GM18870 (cell line): ENCODE results near the gene ZSCAN12.
A peak's percentile ranks its signal among the peaks of the same experiment; 100 is the strongest.
"Not testable (repeated sequence)": the region's sequence is repeated elsewhere in the genome, so short reads cannot be mapped to it uniquely, and the experiment has no call there.

ENCODE experiments used
- ATAC-seq: cut with Tn5 transposase; IDR thresholded peaks from one replicate; pipeline ENCODE4 v1.9.1; 2021; ENCODE audit warnings: moderate library complexity; ENCODE audit not compliant: unreplicated experiment

The ZSCAN12 gene

GRCh38 chr6:28395918-28396317 lies 3.6 kb downstream of the ZSCAN12 start:
- no peak for ATAC-seq

DNA sequence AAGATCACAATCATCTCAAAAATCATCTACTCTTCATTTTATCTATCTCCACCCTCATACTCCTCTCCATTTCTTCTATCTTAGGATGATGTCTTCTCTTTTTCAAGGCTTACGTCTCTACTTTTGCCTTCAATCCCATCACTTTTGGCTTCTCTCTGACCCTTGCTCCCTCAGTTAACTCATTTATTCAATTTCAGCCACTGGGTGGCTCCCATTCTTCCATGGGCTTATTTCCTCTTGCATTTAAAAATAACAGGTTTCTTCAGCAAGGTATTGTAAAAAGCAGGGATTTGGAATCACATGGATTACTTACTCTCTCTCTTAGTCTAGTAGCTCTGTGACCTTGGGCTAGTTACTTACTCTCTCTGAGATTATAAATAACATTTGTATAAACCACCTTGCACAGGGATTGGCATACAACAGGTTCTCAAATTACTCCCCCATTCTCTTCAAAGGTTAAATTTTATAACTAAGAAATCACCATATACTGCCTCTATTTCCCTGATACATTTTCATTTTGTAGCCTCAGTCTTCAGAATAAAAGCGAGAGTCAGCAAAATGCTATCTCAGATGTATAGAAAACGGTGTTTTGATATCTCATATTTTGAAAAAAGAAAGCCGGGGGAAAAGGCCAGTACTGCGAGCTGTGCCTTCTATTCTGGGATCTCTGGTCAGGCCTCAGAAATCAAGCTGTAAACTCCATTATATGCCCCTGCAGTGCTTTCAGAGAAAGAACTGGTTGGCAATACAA lies 5.5 kb downstream of the ZSCAN12 start:
- ATAC-seq: no peak

DNA sequence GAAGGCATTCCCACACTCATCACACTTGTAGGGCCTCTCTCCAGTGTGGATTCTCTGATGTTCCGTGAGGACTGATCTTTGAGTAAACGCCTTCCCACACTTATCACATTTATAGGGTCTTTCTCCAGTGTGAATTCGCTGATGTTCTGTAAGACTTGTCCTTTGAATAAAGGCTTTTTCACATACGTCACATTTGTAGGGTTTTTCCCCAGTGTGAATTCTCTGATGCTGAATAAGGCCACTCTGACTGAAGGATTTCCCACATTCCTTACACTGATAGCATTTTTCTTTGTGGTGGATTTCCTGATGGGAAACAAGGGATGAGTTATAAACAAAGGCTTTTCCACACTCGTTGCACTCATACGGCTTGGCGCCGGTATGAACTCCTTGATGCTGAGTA lies 8.9 kb downstream of the ZSCAN12 start:
- ATAC-seq: no peak

DNA sequence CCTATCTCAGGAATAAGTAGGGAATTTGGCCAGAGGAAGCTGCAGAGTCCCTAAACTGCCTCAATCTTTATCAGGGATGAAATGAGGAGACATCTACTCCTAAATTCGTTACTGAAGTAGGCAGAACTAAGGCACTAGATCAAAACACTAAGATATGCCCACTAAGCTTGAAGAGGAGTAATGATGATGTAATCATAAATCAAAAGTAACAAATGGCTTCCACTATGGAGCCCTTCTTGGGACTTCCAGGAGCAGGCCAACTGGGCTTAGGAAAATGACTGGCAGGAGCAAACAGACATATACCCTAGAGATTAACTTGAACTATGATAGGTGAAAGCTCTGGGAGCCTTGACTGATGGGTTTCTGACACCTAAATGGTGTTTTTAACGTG lies 15.4 kb downstream of the ZSCAN12 start:
- no peak for ATAC-seq

DNA sequence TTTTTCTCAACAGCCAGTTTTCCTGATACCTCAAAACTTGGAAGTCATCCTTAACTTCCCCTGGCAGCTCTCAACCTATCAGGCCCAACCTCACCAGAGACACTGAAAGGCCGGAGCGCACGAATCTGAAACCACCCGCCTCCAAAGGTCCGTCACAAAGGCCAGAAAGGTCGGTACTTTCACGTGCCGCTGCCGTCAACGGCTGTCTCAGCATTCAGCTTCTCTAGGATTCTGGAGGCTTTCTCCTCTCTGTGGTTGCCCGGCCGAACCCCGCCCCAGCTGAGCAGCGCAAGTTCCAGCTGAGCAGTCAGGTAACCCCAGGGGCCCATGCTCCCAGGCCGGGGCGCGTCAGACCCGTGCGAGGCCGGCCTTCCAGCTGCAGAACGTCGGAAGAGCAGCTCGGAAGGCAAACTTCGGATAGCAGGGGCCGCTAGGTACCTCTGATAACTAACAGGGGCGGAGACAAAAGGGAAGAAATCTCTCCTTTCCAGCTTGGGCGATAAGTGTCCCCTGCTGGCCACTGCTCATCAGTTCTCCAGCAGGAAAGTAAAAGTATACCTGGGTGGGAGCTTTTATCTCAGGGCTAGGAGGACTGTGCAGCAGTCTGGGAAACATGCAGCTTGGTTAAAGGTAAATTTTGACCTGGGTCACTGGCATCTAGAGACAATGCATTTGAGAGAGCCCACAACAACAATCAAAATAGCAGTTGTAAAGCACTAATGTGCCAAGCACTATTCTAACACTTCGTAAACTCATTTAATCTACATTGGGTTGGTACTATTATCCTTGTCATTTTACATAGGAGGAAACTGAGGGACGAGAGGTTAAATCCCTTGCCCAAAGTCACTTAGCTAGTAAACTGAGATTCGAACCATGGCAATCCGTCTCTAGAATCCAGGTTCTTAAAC lies 16.1 kb downstream of the ZSCAN12 start:
- ATAC-seq: peak; percentile 82

- no peak for ATAC-seq
Observed at GRCh38 chr6:28380381-28380780, 19.2 kb downstream of the ZSCAN12 start.

DNA sequence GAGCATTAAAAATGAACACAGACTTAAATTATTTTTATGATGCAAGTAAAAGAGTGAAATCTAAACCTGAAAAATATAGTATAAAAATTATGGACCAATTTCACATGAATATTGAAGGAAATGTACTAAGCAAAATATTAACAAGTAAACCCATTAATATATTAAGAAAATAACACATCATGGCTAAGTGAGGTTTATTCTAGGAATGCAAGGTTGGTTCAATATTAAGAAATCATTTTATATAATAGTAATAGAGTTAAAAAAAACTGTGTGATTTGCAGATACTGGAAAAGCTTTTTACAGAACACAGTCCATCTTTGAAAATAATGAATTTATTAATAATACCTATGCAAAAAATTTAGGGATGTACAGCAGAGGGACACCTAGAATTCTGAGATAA lies 20.9 kb downstream of the ZSCAN12 start:
- no peak for ATAC-seq

DNA sequence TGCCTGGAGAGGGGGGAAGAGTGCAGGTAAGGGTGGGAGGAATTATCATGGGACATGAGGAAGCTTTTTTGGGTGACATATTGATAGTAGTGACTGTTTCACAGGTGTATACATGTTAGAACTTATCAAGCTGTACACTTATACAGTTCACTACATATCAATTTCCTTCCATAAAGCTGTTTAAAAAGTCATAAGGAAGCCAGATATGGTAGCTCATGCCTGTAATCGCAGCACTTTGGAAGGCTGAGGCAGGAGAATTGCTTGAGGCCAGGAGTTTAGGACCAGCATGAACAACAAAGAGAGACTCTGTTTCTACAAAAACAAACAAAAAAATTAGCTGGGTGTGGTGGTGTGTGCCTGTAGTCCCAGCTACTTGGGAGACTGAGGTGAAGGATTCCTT lies 21.7 kb downstream of the ZSCAN12 start:
- ATAC-seq: no peak

GRCh38 chr6:28373925-28374324 lies 25.6 kb downstream of the ZSCAN12 start:
- no peak for ATAC-seq

GRCh38 chr6:28371706-28372451 lies 27.7 kb downstream of the ZSCAN12 start:
- peak; percentile 57 for ATAC-seq

- no peak for ATAC-seq
Observed at GRCh38 chr6:28371280-28371679, 28.3 kb downstream of the ZSCAN12 start.

DNA sequence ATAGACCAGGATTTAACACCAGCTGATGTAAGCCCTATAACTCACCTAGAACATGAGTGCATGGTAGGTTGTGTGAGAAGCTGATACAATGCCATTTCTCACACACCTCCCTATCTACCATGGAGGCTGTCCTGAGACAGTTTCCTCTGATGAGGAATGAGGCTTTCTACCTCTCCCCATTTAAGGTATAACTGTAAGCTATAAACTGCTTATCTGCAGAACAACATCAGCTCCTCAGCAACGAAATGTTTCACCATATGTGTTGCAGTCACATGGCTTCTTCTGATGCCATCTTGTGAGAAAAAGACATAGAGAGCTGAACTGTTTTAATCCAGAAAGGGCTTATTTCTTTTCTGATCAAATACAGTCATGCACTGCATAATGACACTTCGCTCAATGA lies 29.1 kb downstream of the ZSCAN12 start:
- ATAC-seq: no peak

GRCh38 chr6:28369463-28369862 lies 30.1 kb downstream of the ZSCAN12 start:
- ATAC-seq: no peak

DNA sequence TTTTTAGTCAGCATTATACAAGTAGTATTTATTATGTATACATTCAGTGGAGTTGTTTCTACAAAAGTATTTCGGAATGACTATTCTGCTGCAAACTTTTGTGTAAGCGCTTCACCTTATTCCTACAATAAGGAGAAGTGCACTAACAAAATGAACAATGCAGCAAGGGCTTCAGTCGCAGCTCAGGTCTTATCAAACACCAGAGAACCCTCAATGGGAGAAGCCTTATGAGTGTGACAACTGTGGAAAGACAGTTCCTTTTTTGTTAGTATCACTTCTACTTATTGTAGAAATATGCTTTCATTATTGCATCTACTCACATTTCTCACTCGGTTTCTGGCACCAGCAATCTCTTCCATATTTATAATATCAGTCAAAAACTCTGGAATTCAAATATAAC lies 31.0 kb downstream of the ZSCAN12 start:
- peak; percentile 55 for ATAC-seq

DNA sequence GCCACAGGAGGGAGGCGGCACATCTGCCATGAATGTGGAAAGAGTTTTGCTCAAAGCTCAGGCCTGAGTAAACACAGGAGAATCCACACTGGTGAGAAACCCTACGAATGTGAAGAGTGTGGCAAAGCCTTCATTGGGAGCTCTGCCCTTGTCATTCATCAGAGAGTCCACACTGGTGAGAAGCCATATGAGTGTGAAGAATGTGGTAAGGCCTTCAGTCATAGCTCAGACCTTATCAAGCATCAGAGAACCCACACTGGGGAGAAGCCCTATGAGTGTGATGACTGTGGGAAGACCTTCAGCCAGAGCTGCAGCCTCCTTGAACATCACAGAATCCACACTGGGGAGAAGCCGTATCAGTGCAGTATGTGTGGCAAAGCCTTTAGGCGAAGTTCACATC lies 34.0 kb downstream of the ZSCAN12 start:
- not testable (repeated sequence) for ATAC-seq

- ATAC-seq: no peak
Observed at GRCh38 chr6:28360961-28361360, 38.6 kb downstream of the ZSCAN12 start.

DNA sequence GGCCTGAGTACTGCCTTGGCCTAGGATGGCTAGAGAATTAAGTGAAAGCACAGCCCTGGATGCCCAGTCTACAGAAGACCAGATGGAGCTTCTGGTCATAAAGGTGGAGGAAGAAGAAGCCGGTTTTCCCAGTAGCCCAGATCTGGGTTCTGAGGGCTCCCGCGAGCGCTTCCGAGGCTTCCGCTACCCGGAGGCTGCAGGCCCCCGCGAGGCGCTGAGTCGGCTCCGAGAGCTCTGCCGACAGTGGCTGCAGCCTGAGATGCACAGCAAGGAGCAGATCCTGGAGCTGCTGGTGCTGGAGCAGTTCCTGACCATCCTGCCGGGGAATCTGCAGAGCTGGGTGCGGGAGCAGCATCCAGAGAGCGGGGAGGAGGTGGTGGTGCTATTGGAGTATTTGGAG lies 40.0 kb downstream of the ZSCAN12 start:
- ATAC-seq: not testable (repeated sequence)

DNA sequence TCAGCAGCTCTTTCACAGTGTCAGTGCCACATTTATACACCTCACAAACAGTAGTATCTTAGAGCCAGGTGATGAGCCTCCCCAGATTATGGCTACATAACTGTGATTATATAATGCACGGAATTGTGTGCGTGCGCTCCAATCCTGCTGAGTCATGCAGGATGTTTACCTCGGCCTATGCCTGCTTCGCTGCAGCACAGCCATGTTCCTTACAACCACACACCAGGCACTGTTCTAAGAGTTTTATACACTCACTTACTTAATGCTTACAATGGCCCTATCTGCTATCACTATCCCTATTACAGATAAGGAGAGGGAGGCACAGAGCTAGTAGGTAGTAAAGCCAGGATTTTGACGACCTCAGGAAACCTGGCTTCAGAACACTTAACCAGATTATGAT lies 42.5 kb downstream of the ZSCAN12 start:
- no peak for ATAC-seq

GRCh38 chr6:28356666-28357020 lies 42.9 kb downstream of the ZSCAN12 start:
- no peak for ATAC-seq

- no peak for ATAC-seq
Observed at GRCh38 chr6:28355743-28356665, 43.5 kb downstream of the ZSCAN12 start.
